Ascending aorta (tissue), 2 donors: Measurements from ENCODE around the gene PLEKHO1. TPM values are rescaled to one million over a fixed set of nuclear protein-coding genes. Genes with fewer than 3 reads are reported as not detected.
A peak's percentile ranks its signal among the peaks of the same experiment; 100 is the strongest.
"Not testable (repeated sequence)": the region's sequence is repeated elsewhere in the genome, so short reads cannot be mapped to it uniquely, and the experiment has no call there.

Experiments used
- DNase-seq, 2 donors: peaks; one replicate each; pipeline ENCODE4 v3.0.0-alpha.2; 2019; ENCODE audit warnings: low spot score in 2 of 2
- H3K27ac ChIP-seq, 2 donors: fragments of 200-600 bp; sonication (generic); one replicate each; pipeline ENCODE4 v1.5.1; 2016 to 2017; ENCODE audit warnings: mild to moderate bottlenecking in 1 of 2
- H3K27me3 ChIP-seq: fragments of 200-600 bp; sonication (generic); one replicate; pipeline ENCODE4 v1.5.1; 2017
- H3K36me3 ChIP-seq, 2 donors: fragments of 200-600 bp; sonication (generic); one replicate each; pipeline ENCODE4 v1.5.1; 2016
- H3K4me1 ChIP-seq, 2 donors: fragments of 200-600 bp; sonication (generic); one replicate each; pipeline ENCODE4 v1.5.1; 2016 to 2017; ENCODE audit warnings: mild to moderate bottlenecking in 1 of 2
- H3K4me3 ChIP-seq, 2 donors: fragments of 200-600 bp; sonication (generic); one replicate each; pipeline ENCODE4 v1.5.1; 2016 to 2017; ENCODE audit warnings: mild to moderate bottlenecking in 1 of 2
- H3K9me3 ChIP-seq, 2 donors: fragments of 200-600 bp; sonication (generic); one replicate each; pipeline ENCODE4 v1.5.1; 2016
- intact Hi-C: fragments of 100-400 bp; cut with DNase I; formaldehyde crosslinking; loops from one replicate; pipeline ENCODE4 v1.15.1; 2023
- total RNA-seq: library from RNA; depleted of rRNA; stranded (reverse); fragments of >200 nt; gene quantifications from one replicate; pipeline ENCODE4 v1.1.0, GENCODE V29; 2016
- TF ChIP-seq, protein P1 (sequence below), 3 experiments: fragments of 200-600 bp in 2 of 3; fragments of 450-650 bp in 1 of 3; sonication (generic) in 2 of 3; IDR thresholded peaks; one replicate each; pipeline ENCODE4 v1.5.1; 2016 to 2019; ENCODE audit warnings: antibody characterized with exemption in 3 of 3, mild to moderate bottlenecking in 1 of 3, moderate library complexity in 1 of 3

Gene PLEKHO1
- total RNA-seq, 1 donor from 2014 or later = 88.9 TPM

DNA sequence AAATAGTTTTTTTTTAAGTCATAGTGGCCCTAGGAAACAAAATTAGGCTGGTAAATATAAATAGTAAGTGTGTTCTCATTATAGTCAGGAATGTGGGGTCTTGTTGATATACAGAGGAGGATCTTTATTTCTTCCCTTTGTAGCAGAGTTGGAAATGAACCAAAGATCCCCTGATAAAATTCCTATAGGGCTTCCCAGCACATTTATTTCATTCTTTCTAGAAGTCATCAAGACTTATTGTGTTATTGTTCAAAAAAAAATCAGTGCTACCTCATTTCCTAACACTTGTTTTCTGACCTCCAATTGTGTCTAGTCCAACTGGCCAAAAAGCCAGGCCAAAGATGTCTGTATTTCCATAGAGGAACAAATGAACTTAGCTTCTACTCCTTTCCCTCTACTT, 7.6 kb upstream of the PLEKHO1 start:
- H3K27ac ChIP-seq = no peak overlapping the region
- no peak for DNase-seq
- H3K27me3 ChIP-seq = no peaks in the 10 kb centered on the region
- TF ChIP-seq, protein P1, sequence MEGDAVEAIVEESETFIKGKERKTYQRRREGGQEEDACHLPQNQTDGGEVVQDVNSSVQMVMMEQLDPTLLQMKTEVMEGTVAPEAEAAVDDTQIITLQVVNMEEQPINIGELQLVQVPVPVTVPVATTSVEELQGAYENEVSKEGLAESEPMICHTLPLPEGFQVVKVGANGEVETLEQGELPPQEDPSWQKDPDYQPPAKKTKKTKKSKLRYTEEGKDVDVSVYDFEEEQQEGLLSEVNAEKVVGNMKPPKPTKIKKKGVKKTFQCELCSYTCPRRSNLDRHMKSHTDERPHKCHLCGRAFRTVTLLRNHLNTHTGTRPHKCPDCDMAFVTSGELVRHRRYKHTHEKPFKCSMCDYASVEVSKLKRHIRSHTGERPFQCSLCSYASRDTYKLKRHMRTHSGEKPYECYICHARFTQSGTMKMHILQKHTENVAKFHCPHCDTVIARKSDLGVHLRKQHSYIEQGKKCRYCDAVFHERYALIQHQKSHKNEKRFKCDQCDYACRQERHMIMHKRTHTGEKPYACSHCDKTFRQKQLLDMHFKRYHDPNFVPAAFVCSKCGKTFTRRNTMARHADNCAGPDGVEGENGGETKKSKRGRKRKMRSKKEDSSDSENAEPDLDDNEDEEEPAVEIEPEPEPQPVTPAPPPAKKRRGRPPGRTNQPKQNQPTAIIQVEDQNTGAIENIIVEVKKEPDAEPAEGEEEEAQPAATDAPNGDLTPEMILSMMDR (IDR thresholded peaks at IDR 0.05) = no peak
- H3K36me3 ChIP-seq = no peaks in the 10 kb centered on the region
- H3K4me1 ChIP-seq = no peaks in the 10 kb centered on the region
- H3K9me3 ChIP-seq = no peaks in the 10 kb centered on the region
- intact Hi-C loops = no loop called here
- no peak overlapping the region for H3K4me3 ChIP-seq

DNA sequence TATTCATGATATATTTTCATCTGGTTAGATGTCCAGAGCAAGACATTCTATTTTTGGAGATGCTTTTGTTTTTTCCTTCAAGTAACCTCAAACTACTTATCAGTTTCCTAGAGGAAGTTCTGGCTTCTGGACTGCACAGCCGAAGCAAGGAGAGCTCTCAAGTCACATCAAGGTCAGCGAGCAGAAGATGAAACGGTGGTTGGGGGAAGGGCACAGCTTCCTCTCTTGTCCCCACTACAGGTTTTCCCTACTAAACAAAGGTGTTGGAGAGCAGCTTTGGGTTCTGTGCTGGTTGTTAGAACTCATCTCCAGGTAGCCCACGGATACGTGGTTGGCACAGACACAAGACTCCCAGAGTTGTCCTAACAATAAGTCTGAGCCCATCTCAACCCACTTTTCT, 5.1 kb upstream of the PLEKHO1 start:
- no peak for DNase-seq
- Histone ChIP-seq H3K9me3 (no peaks in the 10 kb centered on the region), H3K36me3 (no peaks in the 10 kb centered on the region), H3K27me3 (no peaks in the 10 kb centered on the region), H3K4me1 (peaks cover 0 to 2% of the 10 kb centered on the region in 2 donors), H3K27ac (no peak overlapping the region), H3K4me3 (no peak overlapping the region)
- intact Hi-C loops = loop anchor here (5.0 kb wide), 1 partner anchor 52 kb away; no protein-coding TSS in a partner anchor
- TF ChIP-seq, protein P1 (IDR thresholded peaks at IDR 0.05) = no peak

DNA sequence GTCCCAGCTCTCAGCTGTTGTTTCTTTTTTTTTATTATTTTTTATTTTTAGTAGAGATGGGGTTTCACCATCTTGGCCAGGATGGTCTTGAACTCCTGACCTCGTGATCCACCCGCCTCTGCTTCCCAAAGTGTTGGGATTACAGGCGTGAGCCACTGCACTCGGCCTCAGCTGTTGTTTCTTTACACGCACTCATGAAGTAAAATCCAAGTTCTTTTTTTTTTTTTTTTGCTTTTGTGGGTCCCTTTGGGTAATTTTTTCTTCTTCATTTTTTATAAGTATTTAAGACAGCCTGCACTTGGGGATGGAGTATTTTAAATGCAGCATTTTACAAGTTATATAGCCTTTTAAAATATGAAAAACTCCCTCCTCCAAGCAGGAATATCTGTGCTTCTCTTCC, 3.7 kb upstream of the PLEKHO1 start:
- not testable (repeated sequence) for H3K4me3 ChIP-seq, H3K4me1 ChIP-seq, H3K27ac ChIP-seq, H3K9me3 ChIP-seq, DNase-seq, H3K36me3 ChIP-seq, H3K27me3 ChIP-seq
- intact Hi-C loops = loop anchor here (5.0 kb wide), 1 partner anchor 54 kb away; no protein-coding TSS in a partner anchor

DNA sequence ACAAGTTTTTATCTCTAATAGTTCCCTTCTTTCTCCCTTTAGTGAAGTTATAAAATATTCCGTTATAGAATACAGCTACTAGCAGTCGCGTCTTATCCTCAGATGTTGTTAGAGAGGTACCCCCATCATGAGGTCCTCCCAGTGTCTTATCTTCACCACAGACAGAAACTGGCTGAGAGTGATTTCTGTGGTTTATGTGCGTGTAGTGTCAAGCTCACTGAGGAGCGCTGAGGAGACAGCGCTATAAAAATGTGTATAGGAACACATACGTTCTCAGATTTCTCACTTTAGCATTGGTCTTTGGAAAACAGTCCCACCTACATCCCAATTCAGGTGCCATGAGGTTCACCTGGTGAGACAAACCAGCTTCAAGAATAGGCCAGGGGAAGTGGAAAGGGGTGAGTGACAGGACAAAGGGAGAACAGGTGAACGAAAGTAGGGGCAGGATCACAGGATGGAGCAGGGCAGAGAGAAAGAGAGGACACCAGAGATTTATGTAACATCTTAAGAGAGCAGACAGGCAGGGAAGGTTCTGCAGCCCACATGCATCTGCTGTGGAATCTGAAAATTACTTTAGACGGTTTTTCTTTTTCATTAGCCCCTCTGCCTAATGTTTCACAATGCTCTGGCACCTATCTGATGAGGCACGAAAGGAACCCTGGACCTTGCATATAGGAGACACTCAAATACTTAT, 2.7 kb upstream of the PLEKHO1 start:
- Histone ChIP-seq H3K4me3 (no peak overlapping the region), H3K27ac (no peak overlapping the region), H3K36me3 (no peaks in the 10 kb centered on the region), H3K4me1 (peaks cover 0 to 2% of the 10 kb centered on the region in 2 donors), H3K27me3 (no peaks in the 10 kb centered on the region), H3K9me3 (no peaks in the 10 kb centered on the region)
- DNase-seq = no peak
- intact Hi-C loops = loop anchor here (5.0 kb wide), 1 partner anchor 55 kb away; no protein-coding TSS in a partner anchor
- TF ChIP-seq, protein P1 (IDR thresholded peaks at IDR 0.05) = no peak

DNA sequence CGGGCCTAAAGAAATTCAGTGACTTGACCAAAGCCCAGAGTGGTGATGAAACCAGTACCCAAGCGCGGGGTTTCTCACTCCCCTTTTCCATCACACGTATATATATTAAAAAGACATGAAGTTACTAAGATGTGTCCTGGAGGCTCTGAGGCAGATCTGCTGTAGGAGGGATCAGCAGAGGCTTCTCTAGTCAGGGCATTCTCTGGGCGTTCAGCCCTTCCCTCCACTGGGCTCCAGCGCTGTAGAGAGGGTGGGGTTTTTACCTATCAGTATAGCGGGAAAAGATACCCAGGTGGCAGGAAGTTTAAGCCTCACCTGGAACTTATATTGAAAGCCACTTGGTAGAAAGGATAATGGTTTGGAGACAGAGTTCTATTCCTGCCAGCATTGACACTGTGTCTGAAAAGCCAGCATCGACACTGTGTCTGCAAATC, 862 bp upstream of the PLEKHO1 start:
- H3K4me1 ChIP-seq = peaks cover 5 to 14% of the 10 kb centered on the region in 2 donors
- DNase-seq = no peak
- peak overlapping the region; percentile 94 to 95 for H3K4me3 ChIP-seq
- H3K27me3 ChIP-seq = no peaks in the 10 kb centered on the region
- peak overlapping the region; percentile 96 to 97 for H3K27ac ChIP-seq
- intact Hi-C loops = loop anchor here (1.0 to 5.0 kb wide), 2 partner anchors 14 to 57 kb away; no protein-coding TSS in a partner anchor
- TF ChIP-seq, protein P1 (IDR thresholded peaks at IDR 0.05) = no peak
- no peaks in the 10 kb centered on the region for H3K9me3 ChIP-seq
- peaks cover 8 to 11% of the 10 kb centered on the region in 2 donors for H3K36me3 ChIP-seq
